HepG2 (cell line): Measurements from ENCODE around the gene TBRG4. TPM values are rescaled to one million over a fixed set of nuclear protein-coding genes. Genes with fewer than 3 reads are reported as not detected.

Experiments
- ARNT2 ChIP-seq: sonication (generic); formaldehyde crosslinking; IDR thresholded peaks from 2 replicates; pipeline ENCODE4 v1.8.0; 2022; ENCODE audit warnings: mild to moderate bottlenecking, low read depth, missing genetic modification reagents, moderate library complexity
- MYC ChIP-seq: sonication (generic); formaldehyde crosslinking; IDR thresholded peaks from 2 replicates; pipeline ENCODE4 v1.9.0; 2021; ENCODE audit warnings: missing genetic modification reagents, borderline replicate concordance
- SMYD3 ChIP-seq: sonication (generic); formaldehyde crosslinking; IDR thresholded peaks from 2 replicates; pipeline ENCODE4 v1.8.1; 2023; ENCODE audit warnings: mild to moderate bottlenecking, missing genetic modification reagents
- ZBTB33 ChIP-seq: sonication (generic); formaldehyde crosslinking; IDR thresholded peaks from 2 replicates; pipeline ENCODE4 v1.4.0; 2020; ENCODE audit warnings: missing genetic modification reagents
- ZFP91 ChIP-seq: sonication (generic); formaldehyde crosslinking; IDR thresholded peaks from 2 replicates; pipeline ENCODE4 v1.9.0; 2022; ENCODE audit warnings: missing genetic modification reagents, mild to moderate bottlenecking, borderline replicate concordance
- ZKSCAN1 ChIP-seq: fragments of 150-350 bp; IDR thresholded peaks from 2 replicates; pipeline ENCODE4 v1.6.1; 2014; ENCODE audit warnings: low read length
- ZNF12 ChIP-seq: sonication (generic); formaldehyde crosslinking; IDR thresholded peaks from 2 replicates; pipeline ENCODE4 v1.5.0; 2020; ENCODE audit warnings: missing genetic modification reagents
- ZNF468 ChIP-seq: sonication (generic); formaldehyde crosslinking; IDR thresholded peaks from 2 replicates; pipeline ENCODE4 v1.8.0; 2022; ENCODE audit warnings: mild to moderate bottlenecking, moderate library complexity, missing genetic modification reagents
- ZNF766 ChIP-seq: sonication (generic); formaldehyde crosslinking; IDR thresholded peaks from 2 replicates; pipeline ENCODE4 v1.5.0; 2020; ENCODE audit warnings: missing genetic modification reagents, borderline replicate concordance
- ZSCAN31 ChIP-seq: sonication (generic); formaldehyde crosslinking; IDR thresholded peaks from 2 replicates; pipeline ENCODE4 v1.5.0; 2020; ENCODE audit warnings: low read depth, mild to moderate bottlenecking, missing genetic modification reagents
- polyA plus RNA-seq, 8 experiments: library from polyadenylated mRNA; depleted of rRNA in 3 of 8; stranded (reverse) in 7 of 8; unstranded in 1 of 8; fragments of >200 nt; fragmentation: Illumina TruSeq in 4 of 8; extraction: Trizol in 4 of 8; gene quantifications; 2 replicates each; pipeline versions ENCODE4 v1.2.1 to v1.2.3, GENCODE V29; 2011 to 2016; ENCODE audit warnings: low read depth in 4 of 8, missing spikeins in 1 of 8, mixed read lengths in 1 of 8; ENCODE audit not compliant: insufficient read depth in 1 of 8
- total RNA-seq, 5 experiments: library from RNA; depleted of rRNA; stranded (reverse); fragments of >200 nt; fragmentation: Illumina TruSeq; extraction: Trizol; gene quantifications; 2 replicates each; pipeline ENCODE4 v1.2.3, GENCODE V29; 2016; ENCODE audit warnings: low read depth in 1 of 5
- TF ChIP-seq, protein P1 (sequence below): IDR thresholded peaks from 2 replicates; pipeline ENCODE4 v1.6.1; 2018; ENCODE audit warnings: missing genetic modification reagents, mild to moderate bottlenecking, missing compliant biosample characterization
- TF ChIP-seq, protein P2 (sequence below): sonication (generic); formaldehyde crosslinking; IDR thresholded peaks from 2 replicates; pipeline ENCODE4 v1.4.0; 2020; ENCODE audit warnings: missing genetic modification reagents, borderline replicate concordance

TBRG4 gene
- total and polyA plus RNA-seq, 2 of the 13 experiments (the other 11 are each of a cell fraction or from before 2014, with no cell fraction given), result 87.8 to 107 TPM

- TF ChIP-seq ZBTB33 (CRISPR knock-in tag) (no peak; the same call in 1 of the 2 replicates), ZFP91 (CRISPR knock-in tag) (peak; percentile 94), ZNF766 (CRISPR knock-in tag) (no peak), ZNF468 (CRISPR knock-in tag) (no peak), MYC (CRISPR knock-in tag) (peak; percentile 100), ARNT2 (CRISPR knock-in tag) (peak; percentile 95), ZKSCAN1 (no peak), ZSCAN31 (CRISPR knock-in tag) (peak; percentile 96), SMYD3 (CRISPR knock-in tag) (no peak), ZNF12 (CRISPR knock-in tag) (no peak)
- TF ChIP-seq, protein P1, sequence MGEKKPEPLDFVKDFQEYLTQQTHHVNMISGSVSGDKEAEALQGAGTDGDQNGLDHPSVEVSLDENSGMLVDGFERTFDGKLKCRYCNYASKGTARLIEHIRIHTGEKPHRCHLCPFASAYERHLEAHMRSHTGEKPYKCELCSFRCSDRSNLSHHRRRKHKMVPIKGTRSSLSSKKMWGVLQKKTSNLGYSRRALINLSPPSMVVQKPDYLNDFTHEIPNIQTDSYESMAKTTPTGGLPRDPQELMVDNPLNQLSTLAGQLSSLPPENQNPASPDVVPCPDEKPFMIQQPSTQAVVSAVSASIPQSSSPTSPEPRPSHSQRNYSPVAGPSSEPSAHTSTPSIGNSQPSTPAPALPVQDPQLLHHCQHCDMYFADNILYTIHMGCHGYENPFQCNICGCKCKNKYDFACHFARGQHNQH, result peak; percentile 86
- TF ChIP-seq, protein P2, sequence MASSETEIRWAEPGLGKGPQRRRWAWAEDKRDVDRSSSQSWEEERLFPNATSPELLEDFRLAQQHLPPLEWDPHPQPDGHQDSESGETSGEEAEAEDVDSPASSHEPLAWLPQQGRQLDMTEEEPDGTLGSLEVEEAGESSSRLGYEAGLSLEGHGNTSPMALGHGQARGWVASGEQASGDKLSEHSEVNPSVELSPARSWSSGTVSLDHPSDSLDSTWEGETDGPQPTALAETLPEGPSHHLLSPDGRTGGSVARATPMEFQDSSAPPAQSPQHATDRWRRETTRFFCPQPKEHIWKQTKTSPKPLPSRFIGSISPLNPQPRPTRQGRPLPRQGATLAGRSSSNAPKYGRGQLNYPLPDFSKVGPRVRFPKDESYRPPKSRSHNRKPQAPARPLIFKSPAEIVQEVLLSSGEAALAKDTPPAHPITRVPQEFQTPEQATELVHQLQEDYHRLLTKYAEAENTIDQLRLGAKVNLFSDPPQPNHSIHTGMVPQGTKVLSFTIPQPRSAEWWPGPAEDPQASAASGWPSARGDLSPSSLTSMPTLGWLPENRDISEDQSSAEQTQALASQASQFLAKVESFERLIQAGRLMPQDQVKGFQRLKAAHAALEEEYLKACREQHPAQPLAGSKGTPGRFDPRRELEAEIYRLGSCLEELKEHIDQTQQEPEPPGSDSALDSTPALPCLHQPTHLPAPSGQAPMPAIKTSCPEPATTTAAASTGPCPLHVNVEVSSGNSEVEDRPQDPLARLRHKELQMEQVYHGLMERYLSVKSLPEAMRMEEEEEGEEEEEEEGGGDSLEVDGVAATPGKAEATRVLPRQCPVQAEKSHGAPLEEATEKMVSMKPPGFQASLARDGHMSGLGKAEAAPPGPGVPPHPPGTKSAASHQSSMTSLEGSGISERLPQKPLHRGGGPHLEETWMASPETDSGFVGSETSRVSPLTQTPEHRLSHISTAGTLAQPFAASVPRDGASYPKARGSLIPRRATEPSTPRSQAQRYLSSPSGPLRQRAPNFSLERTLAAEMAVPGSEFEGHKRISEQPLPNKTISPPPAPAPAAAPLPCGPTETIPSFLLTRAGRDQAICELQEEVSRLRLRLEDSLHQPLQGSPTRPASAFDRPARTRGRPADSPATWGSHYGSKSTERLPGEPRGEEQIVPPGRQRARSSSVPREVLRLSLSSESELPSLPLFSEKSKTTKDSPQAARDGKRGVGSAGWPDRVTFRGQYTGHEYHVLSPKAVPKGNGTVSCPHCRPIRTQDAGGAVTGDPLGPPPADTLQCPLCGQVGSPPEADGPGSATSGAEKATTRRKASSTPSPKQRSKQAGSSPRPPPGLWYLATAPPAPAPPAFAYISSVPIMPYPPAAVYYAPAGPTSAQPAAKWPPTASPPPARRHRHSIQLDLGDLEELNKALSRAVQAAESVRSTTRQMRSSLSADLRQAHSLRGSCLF (CRISPR knock-in tag), result no peak; the same call in 1 of the 2 replicates
These were observed at the start of gene TBRG4 (continued) for GRCh38 chr7:45111298-45112223.
